ENCODE results near the gene IMP3. TPM values are rescaled to one million over a fixed set of nuclear protein-coding genes. Genes with fewer than 3 reads are reported as not detected.

Gene IMP3
- total and polyA plus RNA-seq, 4 donors = 45.2 to 94.8 (median 69.6) TPM

DNA sequence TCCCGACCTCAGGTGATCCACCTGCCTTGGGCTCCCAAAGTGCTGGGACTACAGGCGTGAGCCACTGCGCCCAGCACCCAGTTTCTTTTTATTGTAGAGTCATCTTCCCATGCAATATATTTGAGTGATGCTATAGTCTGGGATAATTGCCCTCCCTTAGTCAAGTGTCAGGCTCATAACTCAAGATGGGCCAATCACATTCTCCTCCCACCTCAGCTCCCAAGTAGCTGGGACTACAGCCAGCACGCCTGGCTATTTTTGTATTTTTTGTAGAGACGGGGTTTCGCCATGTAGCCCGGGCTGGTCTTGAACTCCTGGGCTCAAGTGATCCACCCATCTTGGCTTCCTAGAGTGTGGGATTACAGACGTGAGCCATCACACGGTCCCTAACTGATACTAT is 45.7 kb downstream of the IMP3 start:
- no peaks in the 10 kb centered on the region for H3K27me3 ChIP-seq (ENCODE audit: control insufficient read depth in 4 of 4, insufficient read depth in 4 of 4, low read length in 3 of 4)

More for the DNA sequence above, 45.7 kb downstream of the IMP3 start:
- 90% methylated on average over 9 of the region's 9 CpGs for WGBS
- Histone ChIP-seq H3K4me3 (ENCODE audit: low read depth in 1 of 3, low read length in 3 of 3) (no peak overlapping the region), H3K9me3 (ENCODE audit: control insufficient read depth in 4 of 4, low read length in 3 of 4) (no peaks in the 10 kb centered on the region), H3K4me1 (ENCODE audit: control insufficient read depth in 4 of 4, insufficient read depth in 4 of 4, low read length in 3 of 4) (peaks cover 5 to 28% (median 20%) of the 10 kb centered on the region in 4 donors), H3K36me3 (ENCODE audit: control insufficient read depth in 4 of 4, insufficient read depth in 3 of 4, low read depth in 1 of 4, low read length in 3 of 4) (peaks cover 0 to 12% (median 2%) of the 10 kb centered on the region in 4 donors), H3K27ac (ENCODE audit: low read depth in 1 of 2, low read length in 2 of 2) (no peak overlapping the region), H3K9ac (ENCODE audit: low read depth in 1 of 2, low read length in 2 of 2) (no peak overlapping the region)
- TF ChIP-seq TAF1 (conservative IDR thresholded peaks at IDR 0.05) = no peak
- no peak for TF ChIP-seq NR2F2 (IDR thresholded peaks at IDR 0.05)
- no peak for TF ChIP-seq RAD21 (IDR thresholded peaks at IDR 0.05)
- no peak for TF ChIP-seq HNF4G (IDR thresholded peaks at IDR 0.05)
- TF ChIP-seq EGR1 (IDR thresholded peaks at IDR 0.05; ENCODE audit: low read depth in 2 of 2) = no peak
- no peak for TF ChIP-seq SP1 (IDR thresholded peaks at IDR 0.05)
- TF ChIP-seq ZBTB33 (IDR thresholded peaks at IDR 0.05) = no peak
- TF ChIP-seq MAX (IDR thresholded peaks at IDR 0.05) = no peak
- no peak for TF ChIP-seq HNF4A (conservative IDR thresholded peaks at IDR 0.05)
- TF ChIP-seq YY1 (IDR thresholded peaks at IDR 0.05) = no peak
- no peak for TF ChIP-seq FOXA1 (IDR thresholded peaks at IDR 0.05)
- TF ChIP-seq JUND (IDR thresholded peaks at IDR 0.05) = no peak
- no peak for TF ChIP-seq CTCF (IDR thresholded peaks at IDR 0.05; ENCODE audit: low read depth, low read length, missing input control)
- TF ChIP-seq REST (IDR thresholded peaks at IDR 0.05) = no peak
- TF ChIP-seq, protein P1, sequence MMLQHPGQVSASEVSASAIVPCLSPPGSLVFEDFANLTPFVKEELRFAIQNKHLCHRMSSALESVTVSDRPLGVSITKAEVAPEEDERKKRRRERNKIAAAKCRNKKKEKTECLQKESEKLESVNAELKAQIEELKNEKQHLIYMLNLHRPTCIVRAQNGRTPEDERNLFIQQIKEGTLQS (IDR thresholded peaks at IDR 0.05) = no peak
- no peak for DNase-seq (ENCODE audit: low spot score)
